Measurements from ENCODE around the gene MMRN2.

DNA sequence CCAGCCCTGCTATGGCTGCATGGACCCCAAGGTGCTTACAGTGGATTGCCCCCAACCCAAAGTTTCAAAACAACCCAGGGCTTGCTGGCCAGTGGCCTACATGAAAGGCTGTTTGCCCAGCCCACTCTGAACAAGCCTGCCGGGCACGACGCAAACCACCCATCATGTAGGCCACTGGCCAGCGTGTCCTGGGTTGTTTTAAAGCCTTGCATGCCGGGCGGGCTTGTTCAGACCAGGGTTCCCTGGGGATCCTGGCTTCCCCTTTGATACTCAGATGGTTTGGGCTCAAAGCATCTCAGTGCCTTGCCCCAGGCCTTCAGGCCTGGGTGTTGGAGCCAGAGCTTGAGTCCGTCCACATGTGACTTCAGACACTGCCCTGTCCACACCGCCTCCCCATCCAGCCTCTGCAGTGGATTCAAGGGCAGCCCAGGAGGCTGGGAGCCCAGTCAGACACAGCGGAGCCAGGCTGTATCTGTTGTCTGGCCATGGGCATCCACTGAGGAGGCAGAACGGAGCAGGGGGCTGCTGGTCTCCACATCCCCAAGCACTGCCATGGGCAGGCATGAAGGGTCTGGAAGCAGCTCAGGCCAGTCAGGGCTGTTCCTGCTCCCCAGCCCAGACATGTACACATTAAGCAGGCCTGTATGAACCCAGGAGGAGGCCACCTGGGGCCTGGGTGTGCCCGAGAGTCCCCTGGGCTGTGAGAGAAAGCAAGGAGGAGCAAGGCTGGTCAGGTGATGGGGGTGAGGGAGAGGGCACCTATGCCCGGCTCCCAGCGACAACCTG lies 6.8 kb upstream of the MMRN2 start:
- TF ChIP-seq CTCF (IDR thresholded peaks at IDR 0.05) (no peak), POLR2A (IDR thresholded peaks at IDR 0.05) (no peak)
